CD14-positive monocyte (primary cell): Measurements from ENCODE around the gene LEUTX. TPM values are rescaled to one million over a fixed set of nuclear protein-coding genes. Genes with fewer than 3 reads are reported as not detected.
A peak's percentile ranks its signal among the peaks of the same experiment; 100 is the strongest.

ENCODE experiments used
- DNase-seq, 3 donors: peaks; one replicate each; pipeline ENCODE4 v3.0.0-alpha.2; 2011 to 2022
- H2AFZ ChIP-seq: 2 replicates; pipeline ENCODE4 v1.6.0; 2012; ENCODE audit warnings: mild to moderate bottlenecking, low read depth, low read length, inconsistent platforms; ENCODE audit not compliant: insufficient read depth, poor library complexity, severe bottlenecking
- H3K27ac ChIP-seq, 2 donors: 1 replicate in 1 of 2; 2 replicates in 1 of 2; pipeline ENCODE4 v1.5.1; 2012 to 2013; ENCODE audit warnings: low read length in 2 of 2, control low read depth in 1 of 2, inconsistent platforms in 1 of 2, low read depth in 1 of 2, mild to moderate bottlenecking in 1 of 2
- H3K27me3 ChIP-seq, 2 donors: one replicate each; pipeline versions ENCODE4 v1.6.0 to v1.6.1; 2011 to 2013; ENCODE audit warnings: low read length in 2 of 2; ENCODE audit not compliant: control insufficient read depth in 2 of 2, insufficient read depth in 2 of 2
- H3K36me3 ChIP-seq, 2 donors: replicated peaks in 1 of 2; 1 replicate in 1 of 2; 2 replicates in 1 of 2; pipeline versions ENCODE4 v1.5.1 to v1.6.1; 2012 to 2013; ENCODE audit warnings: low read length in 2 of 2, control low read depth in 1 of 2, inconsistent platforms in 1 of 2, mild to moderate bottlenecking in 1 of 2; ENCODE audit not compliant: insufficient read depth in 2 of 2, control insufficient read depth in 1 of 2
- H3K4me1 ChIP-seq, 2 donors: 1 replicate in 1 of 2; 2 replicates in 1 of 2; pipeline versions ENCODE4 v1.5.1 to v1.6.1; 2012 to 2013; ENCODE audit warnings: low read length in 2 of 2, control low read depth in 1 of 2, inconsistent platforms in 1 of 2, mild to moderate bottlenecking in 1 of 2, moderate library complexity in 1 of 2; ENCODE audit not compliant: insufficient read depth in 2 of 2, control insufficient read depth in 1 of 2
- H3K4me2 ChIP-seq: replicated peaks from 2 replicates; pipeline ENCODE3; 2012; ENCODE audit warnings: low read length, moderate library complexity, mild to moderate bottlenecking; ENCODE audit not compliant: poor library complexity, severe bottlenecking; ENCODE audit errors: extremely low read depth
- H3K4me3 ChIP-seq, 3 experiments: fragments of 200-600 bp in 1 of 3; sonication (generic) in 1 of 3; replicated peaks in 1 of 3; 1 replicate in 2 of 3; 2 replicates in 1 of 3; pipeline ENCODE4 v1.5.1; 2011 to 2013; ENCODE audit warnings: low read length in 3 of 3, mild to moderate bottlenecking in 3 of 3, control low read depth in 2 of 3, low read depth in 2 of 3, inconsistent platforms in 1 of 3, moderate library complexity in 1 of 3
- H3K79me2 ChIP-seq: 2 replicates; pipeline ENCODE4 v1.6.0; 2012; ENCODE audit warnings: mild to moderate bottlenecking, control low read depth, inconsistent platforms, low read length, moderate library complexity; ENCODE audit not compliant: insufficient read depth
- H3K9ac ChIP-seq: 2 replicates; pipeline ENCODE4 v1.6.0; 2017; ENCODE audit warnings: low read length, mild to moderate bottlenecking; ENCODE audit not compliant: insufficient read depth, poor library complexity, severe bottlenecking
- H3K9me3 ChIP-seq, 2 donors: replicated peaks in 1 of 2; 1 replicate in 1 of 2; 2 replicates in 1 of 2; pipeline versions ENCODE4 v1.5.1 to v1.6.1; 2012 to 2013; ENCODE audit warnings: low read length in 2 of 2, control low read depth in 1 of 2; ENCODE audit not compliant: control insufficient read depth in 1 of 2, insufficient read depth in 1 of 2
- H4K20me1 ChIP-seq: 2 replicates; pipeline ENCODE4 v1.6.0; 2012; ENCODE audit warnings: mild to moderate bottlenecking, low read length, control low read depth, moderate library complexity; ENCODE audit not compliant: insufficient read depth
- H3K27ac Mint-ChIP-seq, 7 donors: one replicate each; pipeline ENCODE4 v1.8.0; 2020; ENCODE audit warnings: mild to moderate bottlenecking in 7 of 7, mixed read lengths in 7 of 7, moderate library complexity in 6 of 7, inconsistent platforms in 2 of 7
- H3K27me3 Mint-ChIP-seq, 3 donors: one replicate each; pipeline ENCODE4 v1.8.0; 2021 to 2022; ENCODE audit warnings: low read depth in 3 of 3, mild to moderate bottlenecking in 3 of 3, mixed read lengths in 3 of 3, moderate library complexity in 3 of 3, inconsistent platforms in 1 of 3
- H3K36me3 Mint-ChIP-seq, 2 donors: one replicate each; pipeline ENCODE4 v1.8.0; 2020; ENCODE audit warnings: mixed read lengths in 2 of 2, inconsistent platforms in 1 of 2, mild to moderate bottlenecking in 1 of 2
- H3K4me1 Mint-ChIP-seq: one replicate; pipeline ENCODE4 v1.8.0; 2020; ENCODE audit warnings: mild to moderate bottlenecking, mixed read lengths
- H3K4me3 Mint-ChIP-seq, 2 donors: one replicate each; pipeline ENCODE4 v1.8.0; 2020; ENCODE audit warnings: mild to moderate bottlenecking in 2 of 2, mixed read lengths in 2 of 2, moderate library complexity in 1 of 2
- H3K9me3 Mint-ChIP-seq, 7 donors: one replicate each; pipeline ENCODE4 v1.8.0; 2020 to 2022; ENCODE audit warnings: mixed read lengths in 7 of 7, mild to moderate bottlenecking in 6 of 7, moderate library complexity in 6 of 7, inconsistent platforms in 2 of 7
- CTCF ChIP-seq: fragments of 200-600 bp; IDR thresholded peaks from one replicate; pipeline ENCODE4 v1.8.0; 2022; ENCODE audit warnings: antibody characterized with exemption, mild to moderate bottlenecking
- WGBS: methylation state at CpG from one replicate; pipeline ENCODE4 v1.1.5; 2013; ENCODE audit warnings: missing lambda C conversion rate; ENCODE audit not compliant: insufficient coverage; 5-methylcytosine and 5-hydroxymethylcytosine counted together
- intact Hi-C, 2 donors: fragments of 100-400 bp; cut with micrococcal nuclease; formaldehyde crosslinking; loops; one replicate each; pipeline versions ENCODE4 v1.15.0 to v1.15.1; 2023
- polyA plus RNA-seq, 3 donors: library from polyadenylated mRNA; depleted of rRNA in 1 of 3; unstranded in 2 of 3; stranded (reverse) in 1 of 3; fragments of 300-500 nt in 2 of 3; fragments of >200 nt in 1 of 3; fragmentation: Illumina TruSeq in 2 of 3; gene quantifications; 1 replicate in 2 of 3; 2 replicates in 1 of 3; pipeline ENCODE4 v1.2.3, GENCODE V29; 2012 to 2021

Gene LEUTX
- polyA plus RNA-seq, 3 donors: not detected

- Mint-ChIP-seq H3K36me3 (no peaks in the 10 kb centered on the region), H3K27me3 (peaks cover 7 to 20% (median 9%) of the 10 kb centered on the region in 3 donors), H3K9me3 (peaks cover 2 to 11% (median 6%) of the 10 kb centered on the region in 7 donors), H3K4me3 (no peak overlapping the region), H3K27ac (no peak overlapping the region), H3K4me1 (no peaks in the 10 kb centered on the region)
- H4K20me1 ChIP-seq: no peaks in the 10 kb centered on the region
- no peaks in the 10 kb centered on the region for H3K79me2 ChIP-seq
- peak; percentile 81 for TF ChIP-seq CTCF
- no peak overlapping the region for H3K4me2 ChIP-seq
- no peaks in the 10 kb centered on the region for H3K27me3 ChIP-seq
- intact Hi-C loops: loop anchor here in 1 of 2 donors (5.0 kb wide), 1 partner anchor 213 kb away; no protein-coding TSS in a partner anchor
- H3K9ac ChIP-seq: no peak overlapping the region
- no peaks in the 10 kb centered on the region for H3K36me3 ChIP-seq
- H3K9me3 ChIP-seq: peaks cover 6 to 8% of the 10 kb centered on the region in 2 donors
- H2AFZ ChIP-seq: no peak overlapping the region
- H3K27ac ChIP-seq: no peak overlapping the region
- peak; percentile 15 to 48 (median 40) for DNase-seq
- H3K4me1 ChIP-seq: no peaks in the 10 kb centered on the region
- WGBS: no CpG with 5 or more reads among the region's 16 CpGs
- H3K4me3 ChIP-seq: no peak overlapping the region
These were observed 13.3 kb upstream of the LEUTX start for GRCh38 chr19:39765091-39766076.

- 86% methylated on average over 6 of the region's 8 CpGs for WGBS
These were observed 10.3 kb upstream of the LEUTX start for GRCh38 chr19:39768334-39768733.

More at GRCh38 chr19:39768334-39768733, 10.3 kb upstream of the LEUTX start:
- intact Hi-C loops: loop anchor here in 1 of 2 donors (5.0 kb wide), 1 partner anchor 216 kb away; no protein-coding TSS in a partner anchor
- Mint-ChIP-seq H3K27ac (no peak overlapping the region), H3K4me1 (no peaks in the 10 kb centered on the region), H3K4me3 (no peak overlapping the region), H3K27me3 (peaks cover 5 to 14% (median 5%) of the 10 kb centered on the region in 3 donors), H3K9me3 (peaks cover 2 to 11% (median 6%) of the 10 kb centered on the region in 7 donors), H3K36me3 (no peaks in the 10 kb centered on the region)
- Histone ChIP-seq H3K9me3 (peaks cover 6 to 8% of the 10 kb centered on the region in 2 donors), H3K36me3 (no peaks in the 10 kb centered on the region), H3K79me2 (no peaks in the 10 kb centered on the region), H3K4me3 (no peak overlapping the region), H3K27ac (no peak overlapping the region), H2AFZ (no peak overlapping the region), H3K4me2 (no peak overlapping the region), H3K27me3 (peaks cover 0 to 4% of the 10 kb centered on the region in 2 donors), H4K20me1 (no peaks in the 10 kb centered on the region), H3K9ac (no peak overlapping the region), H3K4me1 (no peaks in the 10 kb centered on the region)
- TF ChIP-seq CTCF: no peak
- no peak for DNase-seq
